Loucy (cell line): ENCODE results near the gene HIF1A.
"Not testable (repeated sequence)": the region's sequence is repeated elsewhere in the genome, so short reads cannot be mapped to it uniquely, and the experiment has no call there.

Experiments used
- H2AFZ ChIP-seq: fragments of 200-600 bp; sonication (generic); 2 replicates; pipeline ENCODE4 v1.6.0; 2016; ENCODE audit warnings: antibody characterized with exemption, mild to moderate bottlenecking, low read length, moderate library complexity
- H3F3A ChIP-seq: fragments of 200-600 bp; 2 replicates; pipeline ENCODE4 v1.6.0; 2016; ENCODE audit warnings: antibody characterized with exemption, low read depth, mild to moderate bottlenecking
- H3K27me3 ChIP-seq: fragments of 200-600 bp; sonication (generic); 2 replicates; pipeline ENCODE4 v1.6.1; 2014; ENCODE audit warnings: low read length, mild to moderate bottlenecking; ENCODE audit not compliant: insufficient read depth, poor library complexity, severe bottlenecking
- H3K36me3 ChIP-seq: fragments of 200-600 bp; sonication (generic); 2 replicates; pipeline ENCODE4 v1.6.1; 2016; ENCODE audit warnings: low read length; ENCODE audit not compliant: insufficient read depth
- H3K4me1 ChIP-seq: fragments of 200-600 bp; sonication (generic); 2 replicates; pipeline ENCODE4 v1.5.1; 2014; ENCODE audit warnings: low read length, mild to moderate bottlenecking; ENCODE audit not compliant: insufficient read depth, poor library complexity, severe bottlenecking
- H3K4me2 ChIP-seq: fragments of 200-600 bp; sonication (generic); 2 replicates; pipeline ENCODE4 v1.6.0; 2014; ENCODE audit warnings: antibody characterized with exemption, low read length, low read depth, mild to moderate bottlenecking; ENCODE audit not compliant: poor library complexity, severe bottlenecking
- H3K4me3 ChIP-seq: fragments of 200-600 bp; sonication (generic); 2 replicates; pipeline ENCODE4 v1.5.1; 2014; ENCODE audit warnings: low read length, mild to moderate bottlenecking, mixed read lengths; ENCODE audit not compliant: poor library complexity, severe bottlenecking
- H3K79me2 ChIP-seq: fragments of 200-600 bp; sonication (generic); 2 replicates; pipeline ENCODE4 v1.6.1; 2014; ENCODE audit warnings: low read length; ENCODE audit not compliant: insufficient read depth
- H3K9ac ChIP-seq: fragments of 200-600 bp; sonication (generic); 2 replicates; pipeline ENCODE4 v1.6.0; 2014; ENCODE audit warnings: mild to moderate bottlenecking, low read depth, low read length, moderate library complexity; ENCODE audit not compliant: poor library complexity, severe bottlenecking
- H3K9me2 ChIP-seq: fragments of 200-600 bp; sonication (generic); replicated peaks from 2 replicates; pipeline ENCODE4 v1.6.1; 2016; ENCODE audit warnings: low read depth, low read length, mixed read lengths
- H3K9me3 ChIP-seq: fragments of 200-600 bp; sonication (generic); 2 replicates; pipeline ENCODE4 v1.6.1; 2014; ENCODE audit warnings: mild to moderate bottlenecking, antibody characterized with exemption, low read length, low read depth; ENCODE audit not compliant: insufficient read depth
- H4K20me1 ChIP-seq: fragments of 200-600 bp; sonication (generic); 2 replicates; pipeline ENCODE4 v1.6.0; 2014; ENCODE audit warnings: antibody characterized with exemption, low read length, mild to moderate bottlenecking; ENCODE audit not compliant: insufficient read depth, poor library complexity, severe bottlenecking
- EZH2phosphoT487 ChIP-seq: fragments of 200-600 bp; IDR thresholded peaks from 2 replicates; pipeline ENCODE4 v1.6.1; 2018; ENCODE audit warnings: antibody characterized with exemption, mild to moderate bottlenecking, moderate library complexity, borderline replicate concordance
- TF ChIP-seq, protein P1 (sequence below): fragments of 200-600 bp; sonication (generic); conservative IDR thresholded peaks from 2 replicates; pipeline ENCODE4 v1.5.1; 2014; ENCODE audit warnings: mild to moderate bottlenecking, antibody characterized with exemption, low read length

The HIF1A gene

DNA sequence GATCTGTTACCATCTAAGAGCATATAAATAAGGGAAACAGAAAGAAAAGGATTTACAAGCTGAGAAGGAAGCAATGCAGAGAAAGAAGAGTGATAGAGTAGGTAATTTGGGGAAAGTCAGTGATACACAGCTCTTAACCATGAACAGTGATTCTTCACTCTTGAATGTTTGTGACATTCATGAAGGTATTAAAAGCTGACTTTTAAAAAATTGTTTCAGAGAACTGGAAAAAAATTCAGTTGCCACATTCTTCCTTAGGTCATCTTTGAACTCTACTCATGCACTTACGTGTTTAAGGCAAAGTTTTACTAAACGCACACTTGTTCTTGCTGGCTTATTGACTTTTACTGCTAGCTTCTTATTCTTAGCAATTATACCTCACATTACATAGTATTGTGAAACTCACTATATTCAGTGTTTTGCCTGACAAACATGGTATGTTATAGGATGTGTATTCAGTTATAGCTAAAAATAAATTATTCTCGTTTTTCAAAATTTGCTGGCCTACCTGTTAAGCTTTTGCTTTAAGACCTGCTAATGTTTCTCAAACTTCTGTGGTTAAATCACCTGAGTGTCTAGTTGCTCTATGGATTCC, 10.9 kb downstream of the HIF1A start:
- H3K79me2 ChIP-seq, result peaks cover 93% of the 10 kb centered on the region
- H3F3A ChIP-seq, result no peaks in the 10 kb centered on the region
- TF ChIP-seq EZH2phosphoT487, result no peak
- H3K9me2 ChIP-seq, result no peaks in the 10 kb centered on the region
- H3K4me3 ChIP-seq, result peak overlapping the region; percentile 96
- H3K4me1 ChIP-seq, result peaks cover 56% of the 10 kb centered on the region
- H3K27me3 ChIP-seq, result no peaks in the 10 kb centered on the region
- H3K4me2 ChIP-seq, result peak overlapping the region; percentile 82
- peaks cover 85% of the 10 kb centered on the region for H4K20me1 ChIP-seq
- no peaks in the 10 kb centered on the region for H3K36me3 ChIP-seq
- peak overlapping the region; percentile 5 for H3K9ac ChIP-seq
- no peak overlapping the region for H2AFZ ChIP-seq
- H3K9me3 ChIP-seq, result no peaks in the 10 kb centered on the region

DNA sequence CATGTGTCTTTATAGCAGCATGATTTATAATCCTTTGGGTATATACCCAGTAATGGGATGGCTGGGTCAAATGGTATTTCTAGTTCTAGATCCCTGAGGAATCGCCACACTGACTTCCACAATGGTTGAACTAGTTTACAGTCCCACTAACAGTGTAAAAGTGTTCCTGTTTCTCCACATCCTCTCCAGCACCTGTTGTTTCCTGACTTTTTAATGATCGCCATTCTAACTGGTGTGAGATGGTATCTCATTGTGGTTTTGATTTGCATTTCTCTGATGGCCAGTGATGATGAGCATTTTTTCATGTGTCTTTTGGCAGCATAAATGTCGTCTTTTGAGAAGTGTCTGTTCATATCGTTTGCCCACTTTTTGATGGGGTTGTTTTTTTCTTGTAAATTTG, 12.5 kb downstream of the HIF1A start:
- H3K4me2 ChIP-seq, H3K9me3 ChIP-seq, H2AFZ ChIP-seq, H3K36me3 ChIP-seq, H3F3A ChIP-seq, H3K9me2 ChIP-seq, H3K27me3 ChIP-seq, H3K9ac ChIP-seq, H3K4me3 ChIP-seq: not testable (repeated sequence)
- Histone ChIP-seq H3K79me2 (peaks cover 93% of the 10 kb centered on the region), H3K4me1 (peaks cover 63% of the 10 kb centered on the region), H4K20me1 (peaks cover 86% of the 10 kb centered on the region)

DNA sequence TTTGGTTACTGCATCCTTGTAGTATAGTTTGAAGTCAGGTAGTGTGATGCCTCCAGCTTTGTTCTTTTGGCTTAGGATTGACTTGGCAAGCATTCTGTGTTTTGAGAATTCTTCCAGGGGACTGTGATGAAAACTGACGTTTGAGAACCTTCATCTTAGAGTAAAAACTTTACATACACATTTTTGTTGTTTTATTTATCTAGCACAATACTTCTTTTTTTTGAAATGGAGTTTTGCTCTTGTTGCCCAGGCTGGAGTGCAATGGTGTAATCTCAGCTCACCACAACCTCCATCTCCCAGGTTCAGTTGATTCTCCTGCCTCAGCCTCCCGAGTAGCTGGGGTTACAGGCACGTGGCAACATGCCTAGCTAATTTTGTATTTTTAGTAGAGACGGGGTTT, 13.4 kb downstream of the HIF1A start:
- H3K4me1 ChIP-seq, result peaks cover 63% of the 10 kb centered on the region
- H3K4me2 ChIP-seq, H3K4me3 ChIP-seq, H3K27me3 ChIP-seq, H2AFZ ChIP-seq, H3F3A ChIP-seq, H3K36me3 ChIP-seq, H3K9me3 ChIP-seq, H3K9ac ChIP-seq, H3K9me2 ChIP-seq: not testable (repeated sequence)
- H4K20me1 ChIP-seq, result peaks cover 86% of the 10 kb centered on the region
- H3K79me2 ChIP-seq, result peaks cover 93% of the 10 kb centered on the region

DNA sequence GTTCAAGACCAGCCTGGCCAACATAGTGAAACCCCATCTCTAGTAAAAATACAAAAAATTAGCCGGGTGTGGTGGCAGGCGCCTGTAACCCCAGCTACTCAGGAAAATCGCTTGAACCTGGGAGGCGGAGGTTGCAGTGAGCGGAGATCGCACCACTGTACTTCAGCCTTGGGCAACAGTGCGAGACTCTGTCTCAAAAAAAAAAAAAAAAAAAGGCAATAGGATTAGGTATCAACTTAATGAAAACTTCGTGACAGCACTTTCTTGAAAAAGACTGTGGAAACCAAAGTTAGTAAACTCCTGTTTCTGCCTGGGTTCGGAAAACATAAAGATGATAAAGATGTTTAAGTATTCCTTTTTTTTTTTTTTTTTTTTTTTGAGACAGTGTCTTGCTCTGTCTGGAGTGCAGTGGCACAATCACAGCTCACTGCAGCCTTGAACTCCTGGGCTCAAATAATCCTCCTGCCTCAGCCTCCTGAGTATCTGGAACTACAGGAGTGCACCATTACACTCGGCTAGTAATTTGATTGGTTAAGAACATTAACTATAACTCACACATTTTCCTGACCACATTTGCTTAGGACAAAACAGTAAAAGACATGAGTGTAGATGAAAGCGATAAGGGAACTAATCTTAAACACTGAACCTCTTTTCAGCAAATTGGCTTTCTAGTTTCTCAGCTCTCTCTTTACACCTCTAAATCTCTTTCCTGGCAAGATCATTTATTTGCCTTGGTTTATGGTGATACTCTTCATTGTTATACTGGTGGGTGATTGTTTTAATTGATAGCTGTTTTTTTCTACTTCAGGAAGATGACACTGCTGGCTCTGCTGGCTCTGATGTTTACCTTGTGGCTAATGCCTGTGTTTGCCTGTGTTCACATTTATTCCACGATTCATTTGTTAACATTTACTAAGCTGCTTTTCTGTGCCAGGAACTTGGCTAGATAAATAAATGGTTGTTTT, 15.8 kb downstream of the HIF1A start:
- peaks cover 93% of the 10 kb centered on the region for H3K79me2 ChIP-seq
- peaks cover 85% of the 10 kb centered on the region for H4K20me1 ChIP-seq
- H3K9me3 ChIP-seq, result no peaks in the 10 kb centered on the region
- TF ChIP-seq, protein P1, sequence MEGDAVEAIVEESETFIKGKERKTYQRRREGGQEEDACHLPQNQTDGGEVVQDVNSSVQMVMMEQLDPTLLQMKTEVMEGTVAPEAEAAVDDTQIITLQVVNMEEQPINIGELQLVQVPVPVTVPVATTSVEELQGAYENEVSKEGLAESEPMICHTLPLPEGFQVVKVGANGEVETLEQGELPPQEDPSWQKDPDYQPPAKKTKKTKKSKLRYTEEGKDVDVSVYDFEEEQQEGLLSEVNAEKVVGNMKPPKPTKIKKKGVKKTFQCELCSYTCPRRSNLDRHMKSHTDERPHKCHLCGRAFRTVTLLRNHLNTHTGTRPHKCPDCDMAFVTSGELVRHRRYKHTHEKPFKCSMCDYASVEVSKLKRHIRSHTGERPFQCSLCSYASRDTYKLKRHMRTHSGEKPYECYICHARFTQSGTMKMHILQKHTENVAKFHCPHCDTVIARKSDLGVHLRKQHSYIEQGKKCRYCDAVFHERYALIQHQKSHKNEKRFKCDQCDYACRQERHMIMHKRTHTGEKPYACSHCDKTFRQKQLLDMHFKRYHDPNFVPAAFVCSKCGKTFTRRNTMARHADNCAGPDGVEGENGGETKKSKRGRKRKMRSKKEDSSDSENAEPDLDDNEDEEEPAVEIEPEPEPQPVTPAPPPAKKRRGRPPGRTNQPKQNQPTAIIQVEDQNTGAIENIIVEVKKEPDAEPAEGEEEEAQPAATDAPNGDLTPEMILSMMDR, result no peak
- no peak for TF ChIP-seq EZH2phosphoT487
- H3K36me3 ChIP-seq, result no peaks in the 10 kb centered on the region
- no peaks in the 10 kb centered on the region for H3F3A ChIP-seq
- H3K4me3 ChIP-seq, result no peak overlapping the region
- no peak overlapping the region for H2AFZ ChIP-seq
- H3K27me3 ChIP-seq, result no peaks in the 10 kb centered on the region
- no peaks in the 10 kb centered on the region for H3K9me2 ChIP-seq
- peak overlapping the region; percentile 43 for H3K4me2 ChIP-seq
- H3K4me1 ChIP-seq, result peaks cover 59% of the 10 kb centered on the region
- no peak overlapping the region for H3K9ac ChIP-seq
